Kidney epithelial cell (primary cell): ENCODE data around the gene SP5. TPM values are rescaled to one million over a fixed set of nuclear protein-coding genes. Genes with fewer than 3 reads are reported as not detected.

ENCODE experiments used
- DNase-seq: peaks from one replicate; pipeline ENCODE4 v3.0.0-alpha.2; 2010; ENCODE audit warnings: low read depth
- H3K27me3 ChIP-seq: 2 replicates; pipeline ENCODE4 v1.6.0; 2011; ENCODE audit warnings: low read length; ENCODE audit not compliant: control insufficient read depth, insufficient read depth
- H3K36me3 ChIP-seq: 2 replicates; pipeline ENCODE4 v1.5.1; 2011; ENCODE audit warnings: low read length; ENCODE audit not compliant: control insufficient read depth, insufficient read depth
- H3K4me3 ChIP-seq: 2 replicates; pipeline ENCODE4 v1.5.1; 2011; ENCODE audit warnings: low read depth, mild to moderate bottlenecking, control low read depth, low read length
- CTCF ChIP-seq: IDR thresholded peaks from 2 replicates; pipeline ENCODE4 v1.5.1; 2011; ENCODE audit warnings: mild to moderate bottlenecking, moderate library complexity, low read length, control low read depth, inconsistent platforms; ENCODE audit not compliant: insufficient read depth, poor library complexity, severe bottlenecking
- total RNA-seq: library from RNA; depleted of rRNA; stranded (reverse); fragments of >200 nt; gene quantifications from 2 replicates; pipeline ENCODE4 v1.2.3, GENCODE V29; 2015

Gene SP5
- total RNA-seq, 1 donor from 2014 or later, result not detected

DNA sequence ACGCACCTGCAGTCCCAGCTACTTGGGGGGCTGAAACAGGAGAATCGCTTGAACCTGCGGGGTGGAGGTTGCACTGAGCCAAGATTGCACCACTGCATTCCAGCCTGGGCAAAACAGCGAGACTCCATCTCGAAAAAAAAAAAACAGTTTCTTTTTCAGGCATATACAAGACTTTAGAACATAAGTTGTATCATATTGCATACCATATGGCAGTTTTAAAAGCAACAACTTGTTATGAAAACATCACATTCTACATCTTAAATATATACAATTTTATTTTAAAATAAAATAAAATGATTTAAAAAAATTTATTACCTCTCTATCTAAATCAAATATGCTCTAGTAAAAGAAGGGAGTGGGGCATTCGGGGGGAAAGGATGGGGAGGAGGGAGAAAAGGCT is 39.4 kb upstream of the SP5 start:
- Histone ChIP-seq H3K27me3 (no peaks in the 10 kb centered on the region), H3K36me3 (no peaks in the 10 kb centered on the region), H3K4me3 (no peak overlapping the region)
- no peak for TF ChIP-seq CTCF
- DNase-seq, result no peak

GRCh38 chr2:170679607-170680079 is 35.5 kb upstream of the SP5 start:
- TF ChIP-seq CTCF, result no peak
- Histone ChIP-seq H3K36me3 (no peaks in the 10 kb centered on the region), H3K27me3 (no peaks in the 10 kb centered on the region), H3K4me3 (no peak overlapping the region)
- no peak for DNase-seq

- Histone ChIP-seq H3K4me3 (no peak overlapping the region), H3K27me3 (no peaks in the 10 kb centered on the region)
- no peak for DNase-seq
Measured at GRCh38 chr2:170680172-170680941, 34.8 kb upstream of the SP5 start.

GRCh38 chr2:170681311-170681710 is 33.8 kb upstream of the SP5 start:
- DNase-seq, result no peak
- Histone ChIP-seq H3K36me3 (no peaks in the 10 kb centered on the region), H3K27me3 (no peaks in the 10 kb centered on the region), H3K4me3 (no peak overlapping the region)
- no peak for TF ChIP-seq CTCF

More at GRCh38 chr2:170680172-170680941, 34.8 kb upstream of the SP5 start:
- no peaks in the 10 kb centered on the region for H3K36me3 ChIP-seq
- TF ChIP-seq CTCF, result no peak

- Histone ChIP-seq H3K27me3 (no peaks in the 10 kb centered on the region), H3K36me3 (no peaks in the 10 kb centered on the region), H3K4me3 (no peak overlapping the region)
- no peak for TF ChIP-seq CTCF
- no peak for DNase-seq
Measured at GRCh38 chr2:170685591-170685990, 29.5 kb upstream of the SP5 start.

- DNase-seq, result no peak
- H3K27me3 ChIP-seq, result no peaks in the 10 kb centered on the region
- H3K36me3 ChIP-seq, result no peaks in the 10 kb centered on the region
- H3K4me3 ChIP-seq, result no peak overlapping the region
- no peak for TF ChIP-seq CTCF
Measured at GRCh38 chr2:170689481-170689880, 25.7 kb upstream of the SP5 start.
